Measurements from ENCODE around the gene CNTN4. TPM values are rescaled to one million over a fixed set of nuclear protein-coding genes. Genes with fewer than 3 reads are reported as not detected.

CNTN4 gene
- total and polyA plus RNA-seq, 7 donors, result 0.17 to 3.2 (median 0.42) TPM

DNA sequence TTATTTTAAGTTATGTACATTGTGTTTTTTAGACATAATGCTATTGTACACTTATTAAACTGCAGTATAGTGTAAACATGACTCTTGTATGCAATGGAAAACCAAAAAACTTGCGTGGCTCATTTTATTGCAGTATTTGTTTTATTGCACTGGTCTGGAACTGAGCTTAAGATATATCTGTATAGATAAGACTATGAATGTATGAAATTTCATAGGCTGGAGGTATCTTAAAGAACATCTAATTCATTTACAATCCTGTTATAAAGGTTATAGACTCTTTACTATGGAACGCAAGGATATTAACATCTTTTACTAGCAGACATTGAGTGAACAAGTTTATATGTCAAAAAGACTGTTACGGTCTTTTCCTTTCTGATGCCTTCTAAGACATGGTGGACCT is 552.1 kb downstream of the CNTN4 start:
- ATAC-seq (no peak), DNase-seq (no peak)
- 88 to 92% (median 91%) methylated on average over 3 of the region's 3 CpGs for WGBS, 3 donors
- H3K36me3 ChIP-seq (ENCODE audit: insufficient read depth in 1 of 2, low read depth in 1 of 2), result no peaks in the 10 kb centered on the region
- TF ChIP-seq, protein P1, sequence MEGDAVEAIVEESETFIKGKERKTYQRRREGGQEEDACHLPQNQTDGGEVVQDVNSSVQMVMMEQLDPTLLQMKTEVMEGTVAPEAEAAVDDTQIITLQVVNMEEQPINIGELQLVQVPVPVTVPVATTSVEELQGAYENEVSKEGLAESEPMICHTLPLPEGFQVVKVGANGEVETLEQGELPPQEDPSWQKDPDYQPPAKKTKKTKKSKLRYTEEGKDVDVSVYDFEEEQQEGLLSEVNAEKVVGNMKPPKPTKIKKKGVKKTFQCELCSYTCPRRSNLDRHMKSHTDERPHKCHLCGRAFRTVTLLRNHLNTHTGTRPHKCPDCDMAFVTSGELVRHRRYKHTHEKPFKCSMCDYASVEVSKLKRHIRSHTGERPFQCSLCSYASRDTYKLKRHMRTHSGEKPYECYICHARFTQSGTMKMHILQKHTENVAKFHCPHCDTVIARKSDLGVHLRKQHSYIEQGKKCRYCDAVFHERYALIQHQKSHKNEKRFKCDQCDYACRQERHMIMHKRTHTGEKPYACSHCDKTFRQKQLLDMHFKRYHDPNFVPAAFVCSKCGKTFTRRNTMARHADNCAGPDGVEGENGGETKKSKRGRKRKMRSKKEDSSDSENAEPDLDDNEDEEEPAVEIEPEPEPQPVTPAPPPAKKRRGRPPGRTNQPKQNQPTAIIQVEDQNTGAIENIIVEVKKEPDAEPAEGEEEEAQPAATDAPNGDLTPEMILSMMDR (IDR thresholded peaks at IDR 0.05), result no peak
- no peaks in the 10 kb centered on the region for H3K27me3 ChIP-seq (ENCODE audit: insufficient read depth in 3 of 3, low read length in 2 of 3)
- intact Hi-C loops (cut with DNase I), result no loop called here
- H3K27ac ChIP-seq, result no peak overlapping the region
- H3K4me3 ChIP-seq, result no peak overlapping the region
- H3K4me1 ChIP-seq, result no peaks in the 10 kb centered on the region
- no peaks in the 10 kb centered on the region for H3K9me3 ChIP-seq

DNA sequence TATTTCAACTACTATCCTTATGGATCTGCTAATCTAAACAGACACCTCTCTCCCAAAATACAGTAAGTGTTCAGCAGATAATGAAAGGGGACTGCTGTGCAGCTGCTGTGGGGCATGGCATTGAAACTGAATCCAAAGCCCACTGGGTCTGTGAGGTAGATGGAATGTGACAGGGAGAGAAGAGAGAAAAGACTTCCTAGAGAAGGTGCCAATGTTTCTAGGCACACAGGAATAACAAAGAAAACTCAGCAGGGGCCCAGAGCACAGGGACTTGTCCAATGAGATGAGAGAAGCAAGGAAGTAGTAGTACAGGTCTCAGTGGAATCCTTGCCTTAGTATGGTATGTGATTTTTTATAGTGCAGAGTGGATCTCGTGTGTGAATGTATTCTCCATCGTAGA is 553.7 kb downstream of the CNTN4 start:
- Histone ChIP-seq H3K27ac (no peak overlapping the region), H3K4me1 (no peaks in the 10 kb centered on the region), H3K27me3 (ENCODE audit: insufficient read depth in 3 of 3, low read length in 2 of 3) (no peaks in the 10 kb centered on the region), H3K9me3 (no peaks in the 10 kb centered on the region), H3K4me3 (no peak overlapping the region), H3K36me3 (ENCODE audit: insufficient read depth in 1 of 2, low read depth in 1 of 2) (no peaks in the 10 kb centered on the region)
- 63 to 67% (median 65%) methylated on average over 2 of the region's 2 CpGs for WGBS, 3 donors
- intact Hi-C loops (cut with DNase I), result no loop called here
- TF ChIP-seq, protein P1 (IDR thresholded peaks at IDR 0.05), result no peak
- ATAC-seq (no peak), DNase-seq (no peak)

DNA sequence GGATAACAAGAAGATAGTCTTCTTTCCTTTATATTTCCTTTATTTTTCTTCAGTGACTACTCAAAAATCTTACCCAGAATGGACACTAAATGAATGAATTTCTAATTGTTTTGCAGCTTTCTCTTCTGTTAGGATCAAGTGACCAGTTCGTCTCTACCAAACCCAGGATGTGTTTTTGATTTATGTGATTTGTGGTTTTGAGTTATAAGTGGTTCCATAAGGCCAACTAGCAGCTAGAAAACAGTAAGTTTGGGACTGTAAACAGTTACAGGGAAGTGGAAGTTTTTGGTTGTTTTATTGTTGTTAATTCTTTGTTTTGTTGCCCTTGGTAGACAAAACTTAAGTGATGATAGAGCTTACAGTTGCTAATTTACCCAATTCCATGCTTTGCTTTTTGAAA is 555.0 kb downstream of the CNTN4 start:
- no peaks in the 10 kb centered on the region for H3K4me1 ChIP-seq
- DNase-seq (no peak), ATAC-seq (no peak)
- no peak overlapping the region for H3K4me3 ChIP-seq
- WGBS, 3 donors, result 29 to 32% (median 32%) methylated on average over 1 of the region's 1 CpG
- H3K27me3 ChIP-seq (ENCODE audit: insufficient read depth in 3 of 3, low read length in 2 of 3), result no peaks in the 10 kb centered on the region
- intact Hi-C loops (cut with DNase I), result no loop called here
- no peak overlapping the region for H3K27ac ChIP-seq
- TF ChIP-seq, protein P1 (IDR thresholded peaks at IDR 0.05), result no peak
- H3K9me3 ChIP-seq, result no peaks in the 10 kb centered on the region
- no peaks in the 10 kb centered on the region for H3K36me3 ChIP-seq (ENCODE audit: insufficient read depth in 1 of 2, low read depth in 1 of 2)

DNA sequence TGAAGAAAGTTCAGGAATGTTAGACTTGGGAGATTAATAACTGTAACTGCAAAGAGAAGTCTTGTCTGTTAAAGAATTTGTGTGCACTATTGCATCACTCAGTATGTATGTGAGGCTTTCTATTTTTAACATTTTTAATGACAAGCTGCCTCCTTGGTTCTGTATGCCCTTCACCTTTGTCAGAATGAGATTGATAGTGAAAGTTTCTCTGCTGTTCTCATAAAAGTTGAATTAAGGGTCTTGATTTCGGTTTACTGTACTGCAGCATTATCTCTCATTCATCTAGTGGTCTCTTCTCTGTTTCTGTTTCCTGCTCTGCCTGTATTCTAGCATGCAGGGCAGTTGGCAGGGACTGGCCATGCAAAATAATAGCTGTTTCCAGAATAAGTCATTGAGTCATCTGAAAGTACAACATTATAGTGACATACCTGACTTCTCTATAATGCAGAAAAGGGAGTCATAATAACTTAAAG is 556.6 kb downstream of the CNTN4 start:
- H3K36me3 ChIP-seq (ENCODE audit: insufficient read depth in 1 of 2, low read depth in 1 of 2), result no peaks in the 10 kb centered on the region
- no peaks in the 10 kb centered on the region for H3K9me3 ChIP-seq
- no peak overlapping the region for H3K27ac ChIP-seq
- H3K4me3 ChIP-seq, result no peak overlapping the region
- H3K27me3 ChIP-seq (ENCODE audit: insufficient read depth in 3 of 3, low read length in 2 of 3), result no peaks in the 10 kb centered on the region
- 27 to 48% (median 31%) methylated on average over 1 of the region's 1 CpG for WGBS, 3 donors
- H3K4me1 ChIP-seq, result no peaks in the 10 kb centered on the region
- intact Hi-C loops (cut with DNase I), result no loop called here
- TF ChIP-seq, protein P1 (IDR thresholded peaks at IDR 0.05), result no peak
- no peak for DNase-seq
- ATAC-seq, result no peak

All from psoas muscle (tissue), 8 donors.